ENCODE results near the gene TVP23B.
"Not testable (repeated sequence)": the region's sequence is repeated elsewhere in the genome, so short reads cannot be mapped to it uniquely, and the experiment has no call there.

DNA sequence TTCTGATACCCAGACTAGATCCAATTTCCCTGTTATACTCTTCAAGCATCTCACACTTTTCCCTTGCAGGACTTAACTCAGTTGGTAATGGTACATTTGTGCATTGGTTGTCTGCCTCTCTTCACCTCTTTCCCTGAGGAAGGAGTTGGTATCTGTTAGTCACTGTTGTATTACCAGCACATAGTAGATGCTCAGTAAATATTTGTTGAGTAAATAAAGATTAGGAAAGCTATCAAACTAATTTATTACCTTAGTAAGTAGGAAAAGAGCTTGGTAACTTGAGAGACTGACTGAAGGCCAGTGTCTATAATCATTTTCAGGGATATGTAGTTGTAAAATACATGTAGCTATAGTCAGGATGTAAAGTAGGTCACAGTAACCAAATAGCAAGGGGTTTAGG, 15.9 kb downstream of the TVP23B start:
- TF ChIP-seq POLR2A (IDR thresholded peaks at IDR 0.05; ENCODE audit: low read depth, low read length); EZH2 (IDR thresholded peaks at IDR 0.05; ENCODE audit: borderline replicate concordance, low read depth, low read length, severe bottlenecking); POLR2AphosphoS5 (IDR thresholded peaks at IDR 0.05; ENCODE audit: insufficient read depth, low read depth, low read length); JUN (IDR thresholded peaks at IDR 0.05; ENCODE audit: borderline replicate concordance, insufficient read depth, insufficient read length, low read depth): not testable (repeated sequence)
- TF ChIP-seq, protein P1, sequence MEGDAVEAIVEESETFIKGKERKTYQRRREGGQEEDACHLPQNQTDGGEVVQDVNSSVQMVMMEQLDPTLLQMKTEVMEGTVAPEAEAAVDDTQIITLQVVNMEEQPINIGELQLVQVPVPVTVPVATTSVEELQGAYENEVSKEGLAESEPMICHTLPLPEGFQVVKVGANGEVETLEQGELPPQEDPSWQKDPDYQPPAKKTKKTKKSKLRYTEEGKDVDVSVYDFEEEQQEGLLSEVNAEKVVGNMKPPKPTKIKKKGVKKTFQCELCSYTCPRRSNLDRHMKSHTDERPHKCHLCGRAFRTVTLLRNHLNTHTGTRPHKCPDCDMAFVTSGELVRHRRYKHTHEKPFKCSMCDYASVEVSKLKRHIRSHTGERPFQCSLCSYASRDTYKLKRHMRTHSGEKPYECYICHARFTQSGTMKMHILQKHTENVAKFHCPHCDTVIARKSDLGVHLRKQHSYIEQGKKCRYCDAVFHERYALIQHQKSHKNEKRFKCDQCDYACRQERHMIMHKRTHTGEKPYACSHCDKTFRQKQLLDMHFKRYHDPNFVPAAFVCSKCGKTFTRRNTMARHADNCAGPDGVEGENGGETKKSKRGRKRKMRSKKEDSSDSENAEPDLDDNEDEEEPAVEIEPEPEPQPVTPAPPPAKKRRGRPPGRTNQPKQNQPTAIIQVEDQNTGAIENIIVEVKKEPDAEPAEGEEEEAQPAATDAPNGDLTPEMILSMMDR (IDR thresholded peaks at IDR 0.05; ENCODE audit: extremely low read depth in 1 of 2, insufficient read depth in 1 of 2, low read depth in 1 of 2, low read length in 2 of 2): not testable (repeated sequence)
- TF ChIP-seq, protein P2, sequence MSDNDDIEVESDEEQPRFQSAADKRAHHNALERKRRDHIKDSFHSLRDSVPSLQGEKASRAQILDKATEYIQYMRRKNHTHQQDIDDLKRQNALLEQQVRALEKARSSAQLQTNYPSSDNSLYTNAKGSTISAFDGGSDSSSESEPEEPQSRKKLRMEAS (IDR thresholded peaks at IDR 0.05; ENCODE audit: insufficient read depth, insufficient read length): not testable (repeated sequence)

All from endothelial cell of umbilical vein (primary cell).